BLaER1 (cell line): ENCODE measurements around the gene CST4.
A peak's percentile ranks its signal among the peaks of the same experiment; 100 is the strongest.
"Not testable (repeated sequence)": the region's sequence is repeated elsewhere in the genome, so short reads cannot be mapped to it uniquely, and the experiment has no call there.

Experiments used
- H3K27ac ChIP-seq: shearing (Covaris generic); formaldehyde crosslinking; 2 replicates; pipeline ENCODE4 v1.8.1; 2022
- H3K27me3 ChIP-seq: shearing (Covaris generic); formaldehyde crosslinking; 2 replicates; pipeline ENCODE4 v1.8.1; 2022
- H3K36me3 ChIP-seq: shearing (Covaris generic); formaldehyde crosslinking; 2 replicates; pipeline ENCODE4 v1.8.1; 2022
- H3K4me1 ChIP-seq: shearing (Covaris generic); formaldehyde crosslinking; 2 replicates; pipeline ENCODE4 v1.8.1; 2022
- H3K4me2 ChIP-seq: shearing (Covaris generic); formaldehyde crosslinking; 2 replicates; pipeline ENCODE4 v1.8.1; 2022
- H3K4me3 ChIP-seq: shearing (Covaris generic); formaldehyde crosslinking; 2 replicates; pipeline ENCODE4 v1.8.1; 2022
- H3K9ac ChIP-seq: shearing (Covaris generic); formaldehyde crosslinking; 2 replicates; pipeline ENCODE4 v1.8.1; 2022
- H3K9me3 ChIP-seq: shearing (Covaris generic); formaldehyde crosslinking; 2 replicates; pipeline ENCODE4 v1.8.1; 2022
- H4K20me1 ChIP-seq: shearing (Covaris generic); formaldehyde crosslinking; 2 replicates; pipeline ENCODE4 v1.8.1; 2022
- Cebpa-rat ChIP-seq: shearing (Covaris generic); IDR thresholded peaks from 2 replicates; pipeline ENCODE4 v1.8.1; 2022

Gene CST4

GRCh38 chr20:23710771-23711170 is 21.9 kb upstream of the CST4 start:
- Histone ChIP-seq H3K9me3 (no peaks in the 10 kb centered on the region), H3K4me1 (no peaks in the 10 kb centered on the region), H3K4me2 (no peak overlapping the region), H3K9ac (no peak overlapping the region), H3K36me3 (no peaks in the 10 kb centered on the region), H3K27ac (no peak overlapping the region), H4K20me1 (no peaks in the 10 kb centered on the region), H3K4me3 (no peak overlapping the region), H3K27me3 (no peaks in the 10 kb centered on the region)
- TF ChIP-seq Cebpa-rat = no peak

GRCh38 chr20:23705895-23706294 is 17.1 kb upstream of the CST4 start:
- no peaks in the 10 kb centered on the region for H4K20me1 ChIP-seq
- H3K4me2 ChIP-seq = no peak overlapping the region
- H3K4me3 ChIP-seq = no peak overlapping the region
- no peak overlapping the region for H3K27ac ChIP-seq
- H3K4me1 ChIP-seq = no peaks in the 10 kb centered on the region
- H3K27me3 ChIP-seq = no peaks in the 10 kb centered on the region
- no peaks in the 10 kb centered on the region for H3K36me3 ChIP-seq
- TF ChIP-seq Cebpa-rat = no peak
- no peaks in the 10 kb centered on the region for H3K9me3 ChIP-seq
- H3K9ac ChIP-seq = no peak overlapping the region

- Histone ChIP-seq H3K36me3 (no peaks in the 10 kb centered on the region), H3K9ac (no peak overlapping the region), H3K27me3 (no peaks in the 10 kb centered on the region), H3K4me2 (no peak overlapping the region), H3K4me3 (no peak overlapping the region), H3K4me1 (peaks cover 9% of the 10 kb centered on the region; the same call in 1 of the 2 replicates), H4K20me1 (no peaks in the 10 kb centered on the region), H3K9me3 (no peaks in the 10 kb centered on the region), H3K27ac (no peak overlapping the region)
- no peak for TF ChIP-seq Cebpa-rat
Observed at GRCh38 chr20:23702021-23702420, 13.2 kb upstream of the CST4 start.

GRCh38 chr20:23700931-23701330 is 12.1 kb upstream of the CST4 start:
- Histone ChIP-seq H3K4me1 (peaks cover 9% of the 10 kb centered on the region; the same call in 1 of the 2 replicates), H3K36me3 (no peaks in the 10 kb centered on the region), H3K4me2 (no peak overlapping the region), H3K9me3 (no peaks in the 10 kb centered on the region), H3K27me3 (no peaks in the 10 kb centered on the region), H4K20me1 (no peaks in the 10 kb centered on the region), H3K27ac (no peak overlapping the region), H3K9ac (no peak overlapping the region), H3K4me3 (no peak overlapping the region)
- no peak for TF ChIP-seq Cebpa-rat

GRCh38 chr20:23697947-23698346 is 9.1 kb upstream of the CST4 start:
- Histone ChIP-seq H3K4me3 (no peak overlapping the region), H3K36me3 (no peaks in the 10 kb centered on the region), H3K4me2 (peak overlapping the region; percentile 19; the same call in 1 of the 2 replicates), H4K20me1 (no peaks in the 10 kb centered on the region), H3K27me3 (no peaks in the 10 kb centered on the region), H3K9ac (no peak overlapping the region), H3K9me3 (no peaks in the 10 kb centered on the region), H3K4me1 (peaks cover 9% of the 10 kb centered on the region; the same call in 1 of the 2 replicates), H3K27ac (no peak overlapping the region)
- no peak for TF ChIP-seq Cebpa-rat

- H3K36me3 ChIP-seq = not testable (repeated sequence)
Observed at GRCh38 chr20:23695068-23695395, 6.2 kb upstream of the CST4 start.

GRCh38 chr20:23694178-23695067 is 5.6 kb upstream of the CST4 start:
- H4K20me1 ChIP-seq, H3K27me3 ChIP-seq, H3K36me3 ChIP-seq, H3K9ac ChIP-seq, H3K4me2 ChIP-seq, H3K27ac ChIP-seq, H3K4me3 ChIP-seq, H3K4me1 ChIP-seq, H3K9me3 ChIP-seq: not testable (repeated sequence)

More at GRCh38 chr20:23695068-23695395, 6.2 kb upstream of the CST4 start:
- not testable (repeated sequence) for H3K27me3 ChIP-seq, H4K20me1 ChIP-seq, H3K4me3 ChIP-seq, H3K27ac ChIP-seq, H3K4me2 ChIP-seq, H3K9ac ChIP-seq, H3K9me3 ChIP-seq, H3K4me1 ChIP-seq

- H3K4me1 ChIP-seq = peaks cover 14% of the 10 kb centered on the region
- H3K27ac ChIP-seq, H3K4me2 ChIP-seq, H3K27me3 ChIP-seq, H3K9me3 ChIP-seq, H3K9ac ChIP-seq, H3K4me3 ChIP-seq, H4K20me1 ChIP-seq, H3K36me3 ChIP-seq: not testable (repeated sequence)
Observed at GRCh38 chr20:23692725-23693619, 4.1 kb upstream of the CST4 start.

- Histone ChIP-seq H3K27ac (no peak overlapping the region), H3K4me2 (no peak overlapping the region), H3K27me3 (no peaks in the 10 kb centered on the region), H3K4me3 (no peak overlapping the region), H3K36me3 (no peaks in the 10 kb centered on the region), H4K20me1 (no peaks in the 10 kb centered on the region), H3K9ac (no peak overlapping the region), H3K9me3 (no peaks in the 10 kb centered on the region), H3K4me1 (peaks cover 12% of the 10 kb centered on the region)
- TF ChIP-seq Cebpa-rat = no peak
Observed at GRCh38 chr20:23691675-23692074, 2.8 kb upstream of the CST4 start.

- Histone ChIP-seq H3K9me3 (no peaks in the 10 kb centered on the region), H3K4me3 (no peak overlapping the region), H3K27me3 (no peaks in the 10 kb centered on the region), H4K20me1 (no peaks in the 10 kb centered on the region), H3K9ac (no peak overlapping the region), H3K4me2 (no peak overlapping the region), H3K4me1 (peaks cover 12% of the 10 kb centered on the region), H3K36me3 (no peaks in the 10 kb centered on the region), H3K27ac (no peak overlapping the region)
- no peak for TF ChIP-seq Cebpa-rat
Observed at GRCh38 chr20:23690581-23690980, 1.7 kb upstream of the CST4 start.
